OCI-LY1 (cell line): Measurements from ENCODE around the gene PIK3R1.

Experiments
- EZH2 ChIP-seq: fragments of 200-600 bp; sonication (generic), shearing (Covaris generic); IDR thresholded peaks from 2 replicates; pipeline ENCODE4 v1.8.0; 2017; ENCODE audit warnings: borderline replicate concordance, mixed run types, mild to moderate bottlenecking, antibody characterized with exemption, low read length, moderate library complexity, mixed read lengths
- TF ChIP-seq, protein P1 (sequence below): fragments of 200-600 bp; sonication (generic), shearing (Covaris generic); IDR thresholded peaks from 2 replicates; pipeline ENCODE4 v1.5.1; 2017; ENCODE audit warnings: mild to moderate bottlenecking, antibody characterized with exemption, low read length, moderate library complexity, mixed read lengths

DNA sequence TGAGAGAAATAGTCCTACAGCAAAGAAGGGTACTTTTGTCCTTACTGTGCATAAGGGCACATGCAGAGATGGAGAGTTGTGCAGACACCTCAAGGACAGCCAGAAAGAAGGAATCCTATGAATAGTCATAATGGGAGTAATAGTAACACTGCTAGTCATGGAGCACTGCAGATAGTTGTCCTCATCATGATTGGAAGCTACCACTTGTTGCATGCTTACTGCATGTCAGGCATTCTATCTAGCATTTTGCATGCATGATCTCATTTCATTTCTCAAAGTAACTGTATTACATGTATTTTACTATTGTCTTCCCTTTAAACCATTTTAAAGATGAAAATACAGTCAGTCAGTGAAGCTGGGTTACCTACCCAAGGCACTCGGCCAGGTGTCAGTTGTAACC, 81.3 kb downstream of the PIK3R1 start:
- TF ChIP-seq EZH2 = no peak
- TF ChIP-seq, protein P1, sequence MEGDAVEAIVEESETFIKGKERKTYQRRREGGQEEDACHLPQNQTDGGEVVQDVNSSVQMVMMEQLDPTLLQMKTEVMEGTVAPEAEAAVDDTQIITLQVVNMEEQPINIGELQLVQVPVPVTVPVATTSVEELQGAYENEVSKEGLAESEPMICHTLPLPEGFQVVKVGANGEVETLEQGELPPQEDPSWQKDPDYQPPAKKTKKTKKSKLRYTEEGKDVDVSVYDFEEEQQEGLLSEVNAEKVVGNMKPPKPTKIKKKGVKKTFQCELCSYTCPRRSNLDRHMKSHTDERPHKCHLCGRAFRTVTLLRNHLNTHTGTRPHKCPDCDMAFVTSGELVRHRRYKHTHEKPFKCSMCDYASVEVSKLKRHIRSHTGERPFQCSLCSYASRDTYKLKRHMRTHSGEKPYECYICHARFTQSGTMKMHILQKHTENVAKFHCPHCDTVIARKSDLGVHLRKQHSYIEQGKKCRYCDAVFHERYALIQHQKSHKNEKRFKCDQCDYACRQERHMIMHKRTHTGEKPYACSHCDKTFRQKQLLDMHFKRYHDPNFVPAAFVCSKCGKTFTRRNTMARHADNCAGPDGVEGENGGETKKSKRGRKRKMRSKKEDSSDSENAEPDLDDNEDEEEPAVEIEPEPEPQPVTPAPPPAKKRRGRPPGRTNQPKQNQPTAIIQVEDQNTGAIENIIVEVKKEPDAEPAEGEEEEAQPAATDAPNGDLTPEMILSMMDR = no peak
